ENCODE data around the gene IDH3A.

IDH3A gene

GRCh38 chr15:78110096-78110495 lies 39.1 kb upstream of the IDH3A start:
- no peak for ATAC-seq
- TF ChIP-seq PPARA (CRISPR knock-in tag; IDR thresholded peaks at IDR 0.05; ENCODE audit: borderline replicate concordance) (no peak), CREB5 (CRISPR knock-in tag; IDR thresholded peaks at IDR 0.05; ENCODE audit: low read depth) (no peak), PATZ1 (CRISPR knock-in tag; IDR thresholded peaks at IDR 0.05; ENCODE audit: borderline replicate concordance) (no peak), TCF4 (CRISPR knock-in tag; IDR thresholded peaks at IDR 0.05; ENCODE audit: borderline replicate concordance) (no peak), GLIS3 (CRISPR knock-in tag; IDR thresholded peaks at IDR 0.05) (no peak), CSRNP3 (CRISPR knock-in tag; IDR thresholded peaks at IDR 0.05) (no peak), ISL1 (CRISPR knock-in tag; IDR thresholded peaks at IDR 0.05) (no peak), ZNF70 (CRISPR knock-in tag; IDR thresholded peaks at IDR 0.05) (no peak), SNAI2 (CRISPR knock-in tag; IDR thresholded peaks at IDR 0.05) (no peak), ZC3H10 (CRISPR knock-in tag; IDR thresholded peaks at IDR 0.05) (no peak), ESRRG (CRISPR knock-in tag; IDR thresholded peaks at IDR 0.05) (no peak), BACH2 (CRISPR knock-in tag; IDR thresholded peaks at IDR 0.05; ENCODE audit: borderline replicate concordance) (no peak), RARB (CRISPR knock-in tag; IDR thresholded peaks at IDR 0.05) (no peak), POU6F1 (CRISPR knock-in tag; IDR thresholded peaks at IDR 0.05; ENCODE audit: borderline replicate concordance, low read depth) (no peak)

GRCh38 chr15:78110916-78111475 lies 38.2 kb upstream of the IDH3A start:
- TF ChIP-seq CREB5 (CRISPR knock-in tag; IDR thresholded peaks at IDR 0.05; ENCODE audit: low read depth) (no peak), PATZ1 (CRISPR knock-in tag; IDR thresholded peaks at IDR 0.05; ENCODE audit: borderline replicate concordance) (no peak), CSRNP3 (CRISPR knock-in tag; IDR thresholded peaks at IDR 0.05) (no peak), GLIS3 (CRISPR knock-in tag; IDR thresholded peaks at IDR 0.05) (no peak), POU6F1 (CRISPR knock-in tag; IDR thresholded peaks at IDR 0.05; ENCODE audit: borderline replicate concordance, low read depth) (no peak), PPARA (CRISPR knock-in tag; IDR thresholded peaks at IDR 0.05; ENCODE audit: borderline replicate concordance) (no peak), ZNF70 (CRISPR knock-in tag; IDR thresholded peaks at IDR 0.05) (no peak), ZNF8 (CRISPR knock-in tag; IDR thresholded peaks at IDR 0.05) (no peak), BACH2 (CRISPR knock-in tag; IDR thresholded peaks at IDR 0.05; ENCODE audit: borderline replicate concordance) (no peak), ARNTL (CRISPR knock-in tag; IDR thresholded peaks at IDR 0.05; ENCODE audit: borderline replicate concordance, low read depth) (no peak), ZFP30 (CRISPR knock-in tag; IDR thresholded peaks at IDR 0.05) (no peak), SNAI2 (CRISPR knock-in tag; IDR thresholded peaks at IDR 0.05) (no peak), ZNF565 (CRISPR knock-in tag; conservative IDR thresholded peaks at IDR 0.05; ENCODE audit: low read depth) (no peak), OSR1 (CRISPR knock-in tag; IDR thresholded peaks at IDR 0.05) (no peak), ZC3H10 (CRISPR knock-in tag; IDR thresholded peaks at IDR 0.05) (no peak), CSDC2 (CRISPR knock-in tag; IDR thresholded peaks at IDR 0.05) (no peak), TOX (CRISPR knock-in tag; IDR thresholded peaks at IDR 0.05; ENCODE audit: borderline replicate concordance) (no peak), RARB (CRISPR knock-in tag; IDR thresholded peaks at IDR 0.05) (no peak), TCF4 (CRISPR knock-in tag; IDR thresholded peaks at IDR 0.05; ENCODE audit: borderline replicate concordance) (no peak)
- ATAC-seq: no peak

All from SK-N-SH treated with all-trans-retinoic acid at 6 μM for 48 hours (cell line).